GM10847 (cell line): ENCODE results near the gene MAP3K3.

Source experiments
- POLR2A ChIP-seq: IDR thresholded peaks from 2 replicates; pipeline ENCODE4 v1.6.1; 2011; ENCODE audit not compliant: insufficient read length; ENCODE audit errors: extremely low read depth

The MAP3K3 gene

GRCh38 chr17:63601439-63602371 is 20.5 kb upstream of the MAP3K3 start:
- no peak for TF ChIP-seq POLR2A

GRCh38 chr17:63609816-63610573 is 12.2 kb upstream of the MAP3K3 start:
- TF ChIP-seq POLR2A: no peak

- no peak for TF ChIP-seq POLR2A
These were observed 11.4 kb upstream of the MAP3K3 start for GRCh38 chr17:63610854-63611253.

- TF ChIP-seq POLR2A: no peak
These were observed 10.9 kb upstream of the MAP3K3 start for GRCh38 chr17:63611354-63611753.

- TF ChIP-seq POLR2A: no peak
These were observed 8.6 kb upstream of the MAP3K3 start for GRCh38 chr17:63613663-63614062.

- TF ChIP-seq POLR2A: no peak
These were observed 961 bp upstream of the MAP3K3 start for GRCh38 chr17:63621229-63621683.

GRCh38 chr17:63622574-63623390 is 565 bp downstream of the MAP3K3 start:
- TF ChIP-seq POLR2A: no peak

GRCh38 chr17:63623786-63624530 is 1.7 kb downstream of the MAP3K3 start:
- no peak for TF ChIP-seq POLR2A

- no peak for TF ChIP-seq POLR2A
These were observed 2.3 kb downstream of the MAP3K3 start for GRCh38 chr17:63624531-63624880.

GRCh38 chr17:63626551-63627180 is 4.4 kb downstream of the MAP3K3 start:
- no peak for TF ChIP-seq POLR2A

GRCh38 chr17:63629627-63630026 is 7.4 kb downstream of the MAP3K3 start:
- no peak for TF ChIP-seq POLR2A

- no peak for TF ChIP-seq POLR2A
These were observed 8.8 kb downstream of the MAP3K3 start for GRCh38 chr17:63631062-63631461.

- no peak for TF ChIP-seq POLR2A
These were observed 9.4 kb downstream of the MAP3K3 start for GRCh38 chr17:63631626-63632025.

- no peak for TF ChIP-seq POLR2A
These were observed 11.5 kb downstream of the MAP3K3 start for GRCh38 chr17:63633742-63634141.

GRCh38 chr17:63634163-63634562 is 11.9 kb downstream of the MAP3K3 start:
- no peak for TF ChIP-seq POLR2A

- no peak for TF ChIP-seq POLR2A
These were observed 12.6 kb downstream of the MAP3K3 start for GRCh38 chr17:63634816-63635215.
